ENCODE data around the gene ALB. TPM values are rescaled to one million over a fixed set of nuclear protein-coding genes. Genes with fewer than 3 reads are reported as not detected.

The ALB gene
- total RNA-seq, 1 experiment from 2014 or later, result not detected

DNA sequence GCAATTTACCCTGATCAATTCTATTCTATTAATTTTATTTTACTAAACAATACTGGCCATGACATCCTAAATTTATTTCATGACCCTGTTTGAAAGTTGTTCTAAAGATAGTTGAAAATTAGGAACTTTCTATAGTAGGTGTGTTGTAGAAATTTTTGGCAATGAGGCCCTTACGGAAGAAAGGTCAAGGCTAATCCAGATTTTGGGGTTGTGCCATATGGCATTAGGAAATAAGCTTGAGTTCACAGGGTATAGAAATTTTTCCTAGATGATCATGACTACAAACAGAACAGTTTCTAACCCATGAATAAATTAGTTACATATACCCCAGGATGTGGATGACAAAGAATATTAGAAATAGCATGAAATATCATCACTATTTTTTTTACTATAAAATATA lies 7.8 kb upstream of the ALB start:
- CTCF ChIA-PET, result no interaction called here
- no peak for DNase-seq
- Mint-ChIP-seq H3K4me3 (ENCODE audit: low read depth, unreplicated experiment) (no peak overlapping the region), H3K9me3 (ENCODE audit: low read depth, unreplicated experiment) (no peaks in the 10 kb centered on the region), H3K27me3 (ENCODE audit: unreplicated experiment) (no peaks in the 10 kb centered on the region), H3K36me3 (ENCODE audit: insufficient read depth, unreplicated experiment) (no peaks in the 10 kb centered on the region), H3K4me1 (ENCODE audit: low read depth, unreplicated experiment) (no peaks in the 10 kb centered on the region), H3K27ac (ENCODE audit: unreplicated experiment) (no peak overlapping the region)
- intact Hi-C loops (cut with micrococcal nuclease; ENCODE audit: unreplicated experiment), result no loop called here
- BruUV-seq (replicated peaks), result no TSS peak
- TF ChIP-seq, protein P1, sequence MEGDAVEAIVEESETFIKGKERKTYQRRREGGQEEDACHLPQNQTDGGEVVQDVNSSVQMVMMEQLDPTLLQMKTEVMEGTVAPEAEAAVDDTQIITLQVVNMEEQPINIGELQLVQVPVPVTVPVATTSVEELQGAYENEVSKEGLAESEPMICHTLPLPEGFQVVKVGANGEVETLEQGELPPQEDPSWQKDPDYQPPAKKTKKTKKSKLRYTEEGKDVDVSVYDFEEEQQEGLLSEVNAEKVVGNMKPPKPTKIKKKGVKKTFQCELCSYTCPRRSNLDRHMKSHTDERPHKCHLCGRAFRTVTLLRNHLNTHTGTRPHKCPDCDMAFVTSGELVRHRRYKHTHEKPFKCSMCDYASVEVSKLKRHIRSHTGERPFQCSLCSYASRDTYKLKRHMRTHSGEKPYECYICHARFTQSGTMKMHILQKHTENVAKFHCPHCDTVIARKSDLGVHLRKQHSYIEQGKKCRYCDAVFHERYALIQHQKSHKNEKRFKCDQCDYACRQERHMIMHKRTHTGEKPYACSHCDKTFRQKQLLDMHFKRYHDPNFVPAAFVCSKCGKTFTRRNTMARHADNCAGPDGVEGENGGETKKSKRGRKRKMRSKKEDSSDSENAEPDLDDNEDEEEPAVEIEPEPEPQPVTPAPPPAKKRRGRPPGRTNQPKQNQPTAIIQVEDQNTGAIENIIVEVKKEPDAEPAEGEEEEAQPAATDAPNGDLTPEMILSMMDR (IDR thresholded peaks at IDR 0.05; ENCODE audit: unreplicated experiment), result no peak

DNA sequence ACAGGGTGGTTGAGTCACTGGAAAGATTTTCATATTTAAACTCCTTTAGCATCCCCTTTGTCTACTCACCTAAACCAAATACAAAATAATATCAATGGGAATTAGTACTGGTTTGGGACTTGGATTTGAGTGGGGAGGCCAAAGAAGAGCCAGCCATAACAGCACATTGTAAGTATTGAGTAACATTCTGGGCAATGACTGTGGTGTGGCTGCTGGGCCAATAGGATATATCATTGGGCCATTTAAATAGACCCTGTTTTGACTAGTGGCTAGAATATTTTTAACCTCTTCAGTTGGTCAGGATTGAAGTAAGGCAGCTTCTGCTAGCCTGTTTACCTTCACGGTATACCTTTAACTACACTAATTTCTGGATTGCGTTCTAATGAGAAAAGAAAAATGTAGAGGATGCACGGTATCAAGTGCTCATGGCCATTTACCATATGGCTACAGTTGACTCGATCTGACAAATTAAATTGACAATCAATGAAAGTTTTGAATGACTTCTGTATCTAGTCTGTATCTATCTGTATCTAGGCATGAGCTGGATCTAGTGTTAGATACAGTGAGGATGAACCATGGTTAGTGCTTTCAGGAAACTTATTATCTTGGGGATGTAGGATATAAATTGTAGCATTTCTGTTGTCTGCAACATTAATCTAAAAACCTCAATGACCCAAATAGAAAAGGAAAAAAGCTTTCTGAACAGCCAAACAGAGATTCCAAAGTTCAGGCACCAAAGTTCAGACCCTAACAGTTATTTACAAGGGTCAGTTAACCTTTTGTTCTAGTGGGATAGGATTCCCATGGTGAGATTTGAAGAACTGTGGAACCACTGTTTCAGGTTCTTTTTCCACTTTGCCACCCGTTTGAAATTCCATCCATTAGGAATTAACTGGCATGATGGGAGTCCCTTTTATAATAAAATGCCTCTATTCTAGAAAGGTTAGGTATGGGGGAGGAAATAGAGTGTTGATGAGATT lies 6.8 kb upstream of the ALB start:
- H3K9me3 Mint-ChIP-seq (ENCODE audit: low read depth, unreplicated experiment), result no peaks in the 10 kb centered on the region
- intact Hi-C loops (cut with micrococcal nuclease; ENCODE audit: unreplicated experiment), result no loop called here
- H3K27me3 Mint-ChIP-seq (ENCODE audit: unreplicated experiment), result no peaks in the 10 kb centered on the region
- H3K27ac Mint-ChIP-seq (ENCODE audit: unreplicated experiment), result no peak overlapping the region
- H3K36me3 Mint-ChIP-seq (ENCODE audit: insufficient read depth, unreplicated experiment), result no peaks in the 10 kb centered on the region
- no TSS peak for BruUV-seq (replicated peaks)
- CTCF ChIA-PET, result no interaction called here
- TF ChIP-seq, protein P1 (IDR thresholded peaks at IDR 0.05; ENCODE audit: unreplicated experiment), result no peak
- no peaks in the 10 kb centered on the region for H3K4me1 Mint-ChIP-seq (ENCODE audit: low read depth, unreplicated experiment)
- DNase-seq, result no peak
- no peak overlapping the region for H3K4me3 Mint-ChIP-seq (ENCODE audit: low read depth, unreplicated experiment)

DNA sequence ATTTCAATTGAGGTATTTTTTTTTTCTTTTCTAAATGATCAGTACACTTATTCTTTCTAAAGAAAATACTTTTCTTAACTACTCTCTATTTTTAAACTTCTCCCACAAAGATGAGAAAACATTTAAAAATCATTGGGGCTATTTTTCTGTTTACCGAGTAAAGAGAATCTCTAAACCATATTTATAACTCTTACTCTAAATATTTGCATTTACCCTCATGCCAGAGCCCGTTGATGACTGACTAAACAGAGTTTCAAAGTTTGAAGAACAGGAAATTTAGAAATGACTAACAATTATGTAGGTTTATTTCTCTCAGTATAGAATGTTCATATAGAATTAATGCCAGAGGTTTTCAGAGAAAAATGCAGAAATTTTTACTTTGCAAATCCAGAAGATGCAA lies 2.7 kb upstream of the ALB start:
- intact Hi-C loops (cut with micrococcal nuclease; ENCODE audit: unreplicated experiment), result no loop called here
- no peaks in the 10 kb centered on the region for H3K9me3 Mint-ChIP-seq (ENCODE audit: low read depth, unreplicated experiment)
- TF ChIP-seq, protein P1 (IDR thresholded peaks at IDR 0.05; ENCODE audit: unreplicated experiment), result no peak
- H3K4me1 Mint-ChIP-seq (ENCODE audit: low read depth, unreplicated experiment), result no peaks in the 10 kb centered on the region
- H3K27me3 Mint-ChIP-seq (ENCODE audit: unreplicated experiment), result no peaks in the 10 kb centered on the region
- H3K36me3 Mint-ChIP-seq (ENCODE audit: insufficient read depth, unreplicated experiment), result no peaks in the 10 kb centered on the region
- no peak for DNase-seq
- no peak overlapping the region for H3K27ac Mint-ChIP-seq (ENCODE audit: unreplicated experiment)
- BruUV-seq (replicated peaks), result no TSS peak
- H3K4me3 Mint-ChIP-seq (ENCODE audit: low read depth, unreplicated experiment), result no peak overlapping the region
- CTCF ChIA-PET, result no interaction called here

DNA sequence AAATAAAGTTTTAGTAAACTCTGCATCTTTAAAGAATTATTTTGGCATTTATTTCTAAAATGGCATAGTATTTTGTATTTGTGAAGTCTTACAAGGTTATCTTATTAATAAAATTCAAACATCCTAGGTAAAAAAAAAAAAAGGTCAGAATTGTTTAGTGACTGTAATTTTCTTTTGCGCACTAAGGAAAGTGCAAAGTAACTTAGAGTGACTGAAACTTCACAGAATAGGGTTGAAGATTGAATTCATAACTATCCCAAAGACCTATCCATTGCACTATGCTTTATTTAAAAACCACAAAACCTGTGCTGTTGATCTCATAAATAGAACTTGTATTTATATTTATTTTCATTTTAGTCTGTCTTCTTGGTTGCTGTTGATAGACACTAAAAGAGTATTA lies 370 bp downstream of the ALB start:
- no TSS peak for BruUV-seq (replicated peaks)
- TF ChIP-seq, protein P1 (IDR thresholded peaks at IDR 0.05; ENCODE audit: unreplicated experiment), result no peak
- no peak for DNase-seq
- H3K27ac Mint-ChIP-seq (ENCODE audit: unreplicated experiment), result no peak overlapping the region
- intact Hi-C loops (cut with micrococcal nuclease; ENCODE audit: unreplicated experiment), result no loop called here
- CTCF ChIA-PET, result no interaction called here
- no peaks in the 10 kb centered on the region for H3K4me1 Mint-ChIP-seq (ENCODE audit: low read depth, unreplicated experiment)
- H3K9me3 Mint-ChIP-seq (ENCODE audit: low read depth, unreplicated experiment), result no peaks in the 10 kb centered on the region
- no peak overlapping the region for H3K4me3 Mint-ChIP-seq (ENCODE audit: low read depth, unreplicated experiment)
- H3K36me3 Mint-ChIP-seq (ENCODE audit: insufficient read depth, unreplicated experiment), result no peaks in the 10 kb centered on the region
- H3K27me3 Mint-ChIP-seq (ENCODE audit: unreplicated experiment), result no peaks in the 10 kb centered on the region

Data from Calu3 (cell line).